GM12878 (cell line): ENCODE measurements around the gene LHB.

Source experiments
- CREM ChIP-seq: IDR thresholded peaks from 2 replicates; pipeline ENCODE4 v1.6.1; 2014; ENCODE audit warnings: antibody characterized with exemption, low read depth
- HDGF ChIP-seq: fragments of 450-650 bp; IDR thresholded peaks from 2 replicates; pipeline ENCODE4 v1.6.1; 2016; ENCODE audit warnings: antibody characterized with exemption
- SREBF1 ChIP-seq: IDR thresholded peaks from 2 replicates; pipeline ENCODE4 v1.6.1; 2012; ENCODE audit warnings: mild to moderate bottlenecking, low read length

DNA sequence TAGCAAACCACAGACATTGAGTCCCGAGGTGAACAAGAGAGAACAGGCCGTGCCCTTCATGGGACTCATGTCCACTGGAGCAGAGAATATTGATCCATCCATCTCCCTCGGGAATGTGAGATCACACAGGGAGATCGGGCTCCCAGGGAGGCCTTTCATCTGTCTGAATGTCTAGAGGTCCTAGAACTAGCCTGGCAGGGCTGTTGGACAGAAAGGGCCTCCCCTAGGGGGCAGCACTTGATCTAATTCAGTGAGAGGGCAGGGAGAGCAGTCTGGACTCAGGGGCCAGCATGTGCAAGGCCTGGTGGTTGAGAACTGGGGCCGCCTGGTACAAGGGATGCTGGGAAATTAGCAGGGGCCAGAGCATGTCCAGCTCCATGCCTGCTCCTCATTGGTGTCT lies 18.9 kb downstream of the LHB start:
- no peak for TF ChIP-seq HDGF
- TF ChIP-seq CREM: no peak
- TF ChIP-seq SREBF1: no peak
